GM12874 (cell line): ENCODE data around the gene NEUROG2.
A peak's percentile ranks its signal among the peaks of the same experiment; 100 is the strongest.

ENCODE experiments used
- TF ChIP-seq, protein P1 (sequence below): IDR thresholded peaks from 2 replicates; pipeline ENCODE4 v1.5.1; 2011; ENCODE audit warnings: low read depth, mild to moderate bottlenecking, control low read depth, low read length, moderate library complexity; ENCODE audit not compliant: insufficient read depth

NEUROG2 gene

GRCh38 chr4:112511803-112512118, 4.2 kb downstream of the NEUROG2 start:
- TF ChIP-seq, protein P1, sequence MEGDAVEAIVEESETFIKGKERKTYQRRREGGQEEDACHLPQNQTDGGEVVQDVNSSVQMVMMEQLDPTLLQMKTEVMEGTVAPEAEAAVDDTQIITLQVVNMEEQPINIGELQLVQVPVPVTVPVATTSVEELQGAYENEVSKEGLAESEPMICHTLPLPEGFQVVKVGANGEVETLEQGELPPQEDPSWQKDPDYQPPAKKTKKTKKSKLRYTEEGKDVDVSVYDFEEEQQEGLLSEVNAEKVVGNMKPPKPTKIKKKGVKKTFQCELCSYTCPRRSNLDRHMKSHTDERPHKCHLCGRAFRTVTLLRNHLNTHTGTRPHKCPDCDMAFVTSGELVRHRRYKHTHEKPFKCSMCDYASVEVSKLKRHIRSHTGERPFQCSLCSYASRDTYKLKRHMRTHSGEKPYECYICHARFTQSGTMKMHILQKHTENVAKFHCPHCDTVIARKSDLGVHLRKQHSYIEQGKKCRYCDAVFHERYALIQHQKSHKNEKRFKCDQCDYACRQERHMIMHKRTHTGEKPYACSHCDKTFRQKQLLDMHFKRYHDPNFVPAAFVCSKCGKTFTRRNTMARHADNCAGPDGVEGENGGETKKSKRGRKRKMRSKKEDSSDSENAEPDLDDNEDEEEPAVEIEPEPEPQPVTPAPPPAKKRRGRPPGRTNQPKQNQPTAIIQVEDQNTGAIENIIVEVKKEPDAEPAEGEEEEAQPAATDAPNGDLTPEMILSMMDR, result no peak

GRCh38 chr4:112511093-112511802, 4.7 kb downstream of the NEUROG2 start:
- TF ChIP-seq, protein P1, result no peak

DNA sequence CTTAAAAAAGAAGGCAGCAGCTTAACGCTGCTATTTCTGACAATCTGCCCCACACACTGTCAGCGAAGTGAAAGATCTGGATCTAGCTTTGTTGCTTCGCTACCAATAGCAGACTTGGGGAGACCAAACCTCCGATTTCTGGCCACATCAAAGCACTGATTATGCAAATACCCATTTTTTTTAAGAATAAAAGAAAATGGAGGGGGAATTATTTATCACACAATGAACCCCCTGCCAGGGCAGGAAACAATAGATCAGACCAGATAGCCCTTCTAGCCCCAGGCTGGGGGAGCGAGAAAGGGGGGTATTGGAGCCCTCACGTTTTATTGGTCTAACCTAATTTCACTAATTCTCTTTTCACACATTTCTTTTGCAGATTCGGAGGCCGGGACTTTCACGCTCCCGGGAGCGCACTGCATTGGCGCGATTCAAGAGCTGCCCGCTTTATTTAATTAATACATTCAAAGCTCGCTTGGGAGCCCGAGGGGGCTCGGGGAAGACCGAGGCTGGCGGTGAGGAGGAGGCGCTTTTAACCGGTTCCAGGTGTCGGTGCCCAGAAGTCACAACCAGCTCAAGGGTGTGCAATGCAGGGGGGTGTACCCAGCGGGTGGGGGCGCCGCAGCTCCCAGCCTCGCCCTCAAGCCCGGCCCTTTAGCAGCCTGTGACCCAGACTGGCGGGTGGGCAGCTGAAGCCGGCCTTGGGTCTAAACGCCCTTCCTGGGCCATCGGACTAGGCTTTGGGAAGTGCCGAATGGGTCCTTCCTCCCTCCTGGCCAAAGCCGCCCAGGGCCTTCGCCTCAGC, 5.5 kb downstream of the NEUROG2 start:
- TF ChIP-seq, protein P1, result 0 out of 2 replicates have a peak, but pooled peaks have one; percentile 14

- TF ChIP-seq, protein P1, result no peak
Measured at GRCh38 chr4:112509243-112510141, 6.5 kb downstream of the NEUROG2 start.

- TF ChIP-seq, protein P1, result no peak
Measured at GRCh38 chr4:112508356-112508755, 7.6 kb downstream of the NEUROG2 start.

GRCh38 chr4:112504807-112505206, 11.2 kb downstream of the NEUROG2 start:
- TF ChIP-seq, protein P1, result no peak

DNA sequence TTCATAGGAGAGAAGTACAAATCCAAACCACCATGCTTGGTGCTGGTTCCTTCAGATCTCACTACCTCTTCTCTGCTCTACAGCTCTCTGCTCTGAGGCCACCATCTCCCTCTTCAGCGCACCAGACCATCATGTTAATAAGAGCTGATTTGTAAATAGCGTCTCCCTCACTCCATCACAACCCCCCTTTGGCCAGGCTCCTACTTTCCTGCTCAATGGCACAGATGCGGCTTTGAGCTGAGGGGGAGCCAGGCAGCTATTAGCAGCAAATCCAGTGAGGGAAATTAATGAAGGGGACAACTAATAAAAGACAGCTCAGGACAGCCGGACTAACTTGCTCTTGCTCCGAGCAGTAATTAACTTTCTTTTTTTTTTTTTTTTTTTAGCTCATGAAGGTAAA, 13.1 kb downstream of the NEUROG2 start:
- TF ChIP-seq, protein P1, result no peak
